SK-N-MC (cell line): ENCODE data around the gene SH3PXD2A.

ENCODE experiments used
- FOXP2 ChIP-seq: optimal IDR thresholded peaks from 2 replicates; pipeline ENCODE3; 2011; ENCODE audit warnings: mild to moderate bottlenecking, moderate library complexity; ENCODE audit not compliant: insufficient read depth; ENCODE audit errors: extremely low read length, control extremely low read depth
- POLR2AphosphoS5 ChIP-seq: IDR thresholded peaks from 2 replicates; pipeline ENCODE4 v1.6.1; 2012; ENCODE audit warnings: mild to moderate bottlenecking, low read depth, low read length, borderline replicate concordance

GRCh38 chr10:103802081-103802480 is 53.3 kb downstream of the SH3PXD2A start:
- TF ChIP-seq FOXP2 (no peak), POLR2AphosphoS5 (no peak)
